ENCODE results near the gene MXRA7.
"Not testable (repeated sequence)": the region's sequence is repeated elsewhere in the genome, so short reads cannot be mapped to it uniquely, and the experiment has no call there.

Gene MXRA7

GRCh38 chr17:76715496-76715830, 4.7 kb upstream of the MXRA7 start:
- no peak for DNase-seq

- DNase-seq, result peak; percentile 71 to 79
These were observed 4.2 kb upstream of the MXRA7 start for GRCh38 chr17:76714822-76715495.

- DNase-seq, result no peak
These were observed 3.6 kb upstream of the MXRA7 start for GRCh38 chr17:76714336-76714735.

- DNase-seq, result no peak
These were observed 3.0 kb upstream of the MXRA7 start for GRCh38 chr17:76713765-76714164.

GRCh38 chr17:76712321-76712720, 1.6 kb upstream of the MXRA7 start:
- DNase-seq, result not testable (repeated sequence)

- not testable (repeated sequence) for DNase-seq
These were observed 558 bp downstream of the MXRA7 start for GRCh38 chr17:76709951-76710862.

- no peak for DNase-seq
These were observed 1.5 kb downstream of the MXRA7 start for GRCh38 chr17:76709077-76709950.

GRCh38 chr17:76707985-76708807, 2.6 kb downstream of the MXRA7 start:
- DNase-seq, result no peak

- DNase-seq, result no peak
These were observed 3.9 kb downstream of the MXRA7 start for GRCh38 chr17:76706817-76707216.

GRCh38 chr17:76704805-76705204, 6.0 kb downstream of the MXRA7 start:
- DNase-seq, result no peak

- no peak for DNase-seq
These were observed 7.7 kb downstream of the MXRA7 start for GRCh38 chr17:76702941-76703637.

- DNase-seq, result no peak
These were observed 8.7 kb downstream of the MXRA7 start for GRCh38 chr17:76702076-76702475.

GRCh38 chr17:76701471-76701967, 9.2 kb downstream of the MXRA7 start:
- no peak for DNase-seq

GRCh38 chr17:76700617-76701470, 9.9 kb downstream of the MXRA7 start:
- peak in 1 of 2 donors; percentile 41 for DNase-seq

- no peak for DNase-seq
These were observed 10.5 kb downstream of the MXRA7 start for GRCh38 chr17:76700270-76700616.

GRCh38 chr17:76698466-76698977, 12.2 kb downstream of the MXRA7 start:
- not testable (repeated sequence) for DNase-seq

GRCh38 chr17:76697702-76698465, 12.9 kb downstream of the MXRA7 start:
- no peak for DNase-seq

GRCh38 chr17:76696763-76697701, 13.7 kb downstream of the MXRA7 start:
- no peak for DNase-seq
